Coronary artery (tissue), 2 donors: Measurements from ENCODE around the gene CHRD.
"Not testable (repeated sequence)": the region's sequence is repeated elsewhere in the genome, so short reads cannot be mapped to it uniquely, and the experiment has no call there.

ENCODE experiments used
- DNase-seq: peaks from one replicate; pipeline ENCODE4 v3.0.0-alpha.2; 2017; ENCODE audit warnings: low spot score
- H3K27ac ChIP-seq, 2 donors: fragments of 200-600 bp; sonication (generic); one replicate each; pipeline ENCODE4 v1.5.1; 2016 to 2019
- H3K4me3 ChIP-seq: fragments of 200-600 bp; sonication (generic); 2 replicates; pipeline ENCODE4 v1.5.1; 2016; ENCODE audit warnings: mild to moderate bottlenecking, moderate library complexity
- CTCF ChIP-seq: fragments of 200-600 bp; sonication (generic); IDR thresholded peaks from one replicate; pipeline ENCODE4 v1.5.1; 2019; ENCODE audit warnings: antibody characterized with exemption

CHRD gene

GRCh38 chr3:184428561-184429175 lies 48.8 kb downstream of the CHRD start:
- no peak overlapping the region for H3K4me3 ChIP-seq
- DNase-seq, result no peak
- no peak for TF ChIP-seq CTCF
- H3K27ac ChIP-seq, result no peak overlapping the region

GRCh38 chr3:184429786-184430185 lies 49.9 kb downstream of the CHRD start:
- no peak for DNase-seq
- no peak overlapping the region for H3K4me3 ChIP-seq
- H3K27ac ChIP-seq, result no peak overlapping the region
- no peak for TF ChIP-seq CTCF

GRCh38 chr3:184430940-184431339 lies 51.1 kb downstream of the CHRD start:
- Histone ChIP-seq H3K4me3 (no peak overlapping the region), H3K27ac (no peak overlapping the region)
- no peak for TF ChIP-seq CTCF
- DNase-seq, result no peak

- DNase-seq, H3K4me3 ChIP-seq, H3K27ac ChIP-seq: not testable (repeated sequence)
These were observed 53.3 kb downstream of the CHRD start for GRCh38 chr3:184433178-184433577.

- no peak overlapping the region for H3K4me3 ChIP-seq
- TF ChIP-seq CTCF, result no peak
- no peak overlapping the region for H3K27ac ChIP-seq
- DNase-seq, result no peak
These were observed 59.2 kb downstream of the CHRD start for GRCh38 chr3:184439096-184439495.
